Measurements from ENCODE around the gene THOC2. TPM values are rescaled to one million over a fixed set of nuclear protein-coding genes. Genes with fewer than 3 reads are reported as not detected.

Gene THOC2
- total RNA-seq, 4 donors from 2014 or later = 60.3 to 81.8 (median 67.7) TPM

DNA sequence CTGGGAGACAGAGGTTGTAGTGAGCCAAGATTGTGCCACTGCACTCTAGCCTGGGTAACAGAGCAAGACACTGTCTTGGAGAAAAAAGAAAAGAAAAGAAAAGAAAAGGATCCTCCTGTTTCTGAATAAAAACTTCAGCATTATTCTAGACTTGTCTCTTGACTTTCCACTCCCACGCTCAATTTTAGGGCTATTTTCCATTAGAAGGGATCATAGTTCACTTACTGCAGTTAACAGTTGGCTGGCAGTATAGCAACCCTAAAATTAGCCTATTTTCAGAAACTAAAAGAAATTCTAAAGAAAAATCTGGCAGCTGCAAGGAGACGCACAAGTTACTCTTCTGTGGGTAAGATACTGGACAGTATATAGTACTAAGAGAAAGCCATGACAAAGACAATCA is 28.1 kb downstream of the THOC2 start:
- TF ChIP-seq, protein P1, sequence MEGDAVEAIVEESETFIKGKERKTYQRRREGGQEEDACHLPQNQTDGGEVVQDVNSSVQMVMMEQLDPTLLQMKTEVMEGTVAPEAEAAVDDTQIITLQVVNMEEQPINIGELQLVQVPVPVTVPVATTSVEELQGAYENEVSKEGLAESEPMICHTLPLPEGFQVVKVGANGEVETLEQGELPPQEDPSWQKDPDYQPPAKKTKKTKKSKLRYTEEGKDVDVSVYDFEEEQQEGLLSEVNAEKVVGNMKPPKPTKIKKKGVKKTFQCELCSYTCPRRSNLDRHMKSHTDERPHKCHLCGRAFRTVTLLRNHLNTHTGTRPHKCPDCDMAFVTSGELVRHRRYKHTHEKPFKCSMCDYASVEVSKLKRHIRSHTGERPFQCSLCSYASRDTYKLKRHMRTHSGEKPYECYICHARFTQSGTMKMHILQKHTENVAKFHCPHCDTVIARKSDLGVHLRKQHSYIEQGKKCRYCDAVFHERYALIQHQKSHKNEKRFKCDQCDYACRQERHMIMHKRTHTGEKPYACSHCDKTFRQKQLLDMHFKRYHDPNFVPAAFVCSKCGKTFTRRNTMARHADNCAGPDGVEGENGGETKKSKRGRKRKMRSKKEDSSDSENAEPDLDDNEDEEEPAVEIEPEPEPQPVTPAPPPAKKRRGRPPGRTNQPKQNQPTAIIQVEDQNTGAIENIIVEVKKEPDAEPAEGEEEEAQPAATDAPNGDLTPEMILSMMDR (IDR thresholded peaks at IDR 0.05) = no peak
- no peak for TF ChIP-seq POLR2A (IDR thresholded peaks at IDR 0.05)
- WGBS, 2 donors = 81 to 88% methylated on average over 2 of the region's 2 CpGs
- intact Hi-C loops (cut with DNase I; ENCODE audit: low total_unique reads) = no loop called here
- H3K4me3 ChIP-seq (ENCODE audit: low read depth, poor library complexity, severe bottlenecking) = no peak overlapping the region
- no peak for DNase-seq (ENCODE audit: low spot score in 2 of 2)

- no peak overlapping the region for H3K4me3 ChIP-seq (ENCODE audit: low read depth, poor library complexity, severe bottlenecking)
- TF ChIP-seq POLR2A (IDR thresholded peaks at IDR 0.05) = no peak
- TF ChIP-seq, protein P1 (IDR thresholded peaks at IDR 0.05) = no peak
- intact Hi-C loops (cut with DNase I; ENCODE audit: low total_unique reads) = no loop called here
- no peak for DNase-seq (ENCODE audit: low spot score in 2 of 2)
Observed at GRCh38 chrX:123698979-123699520, 33.8 kb downstream of the THOC2 start.

- WGBS, 2 donors = 63 to 88% methylated on average over 2 of the region's 2 CpGs
- DNase-seq (ENCODE audit: low spot score in 2 of 2) = no peak
- intact Hi-C loops (cut with DNase I; ENCODE audit: low total_unique reads) = no loop called here
- H3K4me3 ChIP-seq (ENCODE audit: low read depth, poor library complexity, severe bottlenecking) = no peak overlapping the region
- TF ChIP-seq, protein P1 (IDR thresholded peaks at IDR 0.05) = no peak
- no peak for TF ChIP-seq POLR2A (IDR thresholded peaks at IDR 0.05)
Observed at GRCh38 chrX:123696334-123696733, 36.5 kb downstream of the THOC2 start.

DNA sequence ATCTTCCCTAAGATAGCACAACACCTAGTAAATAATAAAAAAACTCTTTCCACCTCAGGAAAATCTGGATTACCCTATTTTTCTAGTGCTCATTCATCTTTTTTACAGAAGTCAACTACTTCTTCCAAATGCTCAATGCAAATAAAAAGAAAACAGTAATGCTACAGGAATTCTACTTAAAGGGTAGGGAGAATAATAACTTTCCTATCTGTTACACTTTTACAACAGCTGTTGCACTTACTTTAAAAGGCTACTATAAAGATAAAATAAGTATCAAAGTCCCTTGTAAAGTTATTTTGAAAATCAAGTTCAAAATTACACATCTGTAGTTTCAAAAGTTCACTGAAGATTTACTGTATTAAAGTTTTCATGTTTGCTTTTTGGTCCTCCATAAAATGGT is 37.6 kb downstream of the THOC2 start:
- no peak overlapping the region for H3K4me3 ChIP-seq (ENCODE audit: low read depth, poor library complexity, severe bottlenecking)
- no peak for DNase-seq (ENCODE audit: low spot score in 2 of 2)
- TF ChIP-seq, protein P1 (IDR thresholded peaks at IDR 0.05) = no peak
- no peak for TF ChIP-seq POLR2A (IDR thresholded peaks at IDR 0.05)
- intact Hi-C loops (cut with DNase I; ENCODE audit: low total_unique reads) = no loop called here

GRCh38 chrX:123691776-123692175 is 41.1 kb downstream of the THOC2 start:
- TF ChIP-seq, protein P1 (IDR thresholded peaks at IDR 0.05) = no peak
- no peak for TF ChIP-seq POLR2A (IDR thresholded peaks at IDR 0.05)
- 84 to 96% methylated on average over 5 of the region's 5 CpGs for WGBS, 2 donors
- H3K4me3 ChIP-seq (ENCODE audit: low read depth, poor library complexity, severe bottlenecking) = no peak overlapping the region
- no peak for DNase-seq (ENCODE audit: low spot score in 2 of 2)
- intact Hi-C loops (cut with DNase I; ENCODE audit: low total_unique reads) = no loop called here

DNA sequence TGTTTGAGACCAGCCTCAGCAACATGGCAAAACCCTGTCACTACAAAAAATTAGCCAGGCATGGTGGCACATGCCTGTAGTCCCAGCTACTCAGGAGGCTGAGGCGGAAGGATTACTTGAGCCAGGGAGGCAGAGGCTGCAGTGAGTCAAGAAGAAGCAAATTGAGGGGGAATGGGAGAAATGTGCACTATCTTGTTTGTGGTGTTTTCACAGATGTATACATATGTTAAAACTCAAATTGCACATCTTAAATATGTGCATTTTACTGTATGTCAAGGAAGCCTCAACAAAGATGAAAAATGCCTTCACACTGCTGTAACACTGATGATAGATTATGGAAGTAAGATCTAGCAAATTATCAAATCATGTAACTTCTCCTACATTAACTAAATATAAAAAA is 44.3 kb downstream of the THOC2 start:
- DNase-seq (ENCODE audit: low spot score in 2 of 2) = no peak
- TF ChIP-seq, protein P1 (IDR thresholded peaks at IDR 0.05) = no peak
- no peak for TF ChIP-seq POLR2A (IDR thresholded peaks at IDR 0.05)
- no peak overlapping the region for H3K4me3 ChIP-seq (ENCODE audit: low read depth, poor library complexity, severe bottlenecking)
- intact Hi-C loops (cut with DNase I; ENCODE audit: low total_unique reads) = no loop called here
- WGBS, 2 donors = 85 to 100% methylated on average over 1 of the region's 1 CpG
